Liver (tissue), 3 donors: Measurements from ENCODE around the gene TESPA1.

Experiments
- GABPA ChIP-seq, 2 donors: IDR thresholded peaks in 1 of 2; conservative IDR thresholded peaks in 1 of 2; 2 replicates each; pipeline ENCODE4 v1.6.1; 2016; ENCODE audit warnings: antibody characterized with exemption in 2 of 2, mild to moderate bottlenecking in 1 of 2, moderate library complexity in 1 of 2
- HNF4A ChIP-seq, 2 donors: conservative IDR thresholded peaks; 2 replicates each; pipeline ENCODE4 v1.6.1; 2016; ENCODE audit warnings: antibody characterized with exemption in 2 of 2, mild to moderate bottlenecking in 2 of 2
- HNF4G ChIP-seq: IDR thresholded peaks from 2 replicates; pipeline ENCODE4 v1.6.1; 2016; ENCODE audit warnings: antibody characterized with exemption
- JUND ChIP-seq, 2 donors: IDR thresholded peaks; 2 replicates each; pipeline ENCODE4 v1.6.1; 2016; ENCODE audit warnings: antibody characterized with exemption in 2 of 2
- SP1 ChIP-seq: IDR thresholded peaks from 2 replicates; pipeline ENCODE4 v1.6.1; 2018; ENCODE audit warnings: antibody characterized with exemption, mild to moderate bottlenecking
- TAF1 ChIP-seq: conservative IDR thresholded peaks from 2 replicates; pipeline ENCODE4 v1.6.1; 2016; ENCODE audit warnings: antibody characterized with exemption, mild to moderate bottlenecking
- YY1 ChIP-seq: IDR thresholded peaks from 2 replicates; pipeline ENCODE4 v1.6.1; 2016; ENCODE audit warnings: antibody characterized with exemption, mild to moderate bottlenecking
- TF ChIP-seq, protein P1 (sequence below): IDR thresholded peaks from 2 replicates; pipeline ENCODE4 v1.6.1; 2016; ENCODE audit warnings: antibody characterized with exemption
- TF ChIP-seq, protein P2 (sequence below): fragments of 150-350 bp; IDR thresholded peaks from 2 replicates; pipeline ENCODE4 v1.5.1; 2017; ENCODE audit warnings: improper control_type of control experiment, low read depth, low read length; ENCODE audit not compliant: missing input control
- TF ChIP-seq, protein P3 (sequence below): IDR thresholded peaks from 2 replicates; pipeline ENCODE4 v1.6.1; 2016; ENCODE audit warnings: antibody characterized with exemption
- TF ChIP-seq, protein P4 (sequence below): IDR thresholded peaks from 2 replicates; pipeline ENCODE4 v1.6.1; 2016; ENCODE audit warnings: antibody characterized with exemption
- TF ChIP-seq, protein P5 (sequence below): IDR thresholded peaks from 2 replicates; pipeline ENCODE4 v1.6.1; 2016; ENCODE audit warnings: antibody characterized with exemption, mild to moderate bottlenecking
- donor health status: healthy.
- donor health status: healthy.

DNA sequence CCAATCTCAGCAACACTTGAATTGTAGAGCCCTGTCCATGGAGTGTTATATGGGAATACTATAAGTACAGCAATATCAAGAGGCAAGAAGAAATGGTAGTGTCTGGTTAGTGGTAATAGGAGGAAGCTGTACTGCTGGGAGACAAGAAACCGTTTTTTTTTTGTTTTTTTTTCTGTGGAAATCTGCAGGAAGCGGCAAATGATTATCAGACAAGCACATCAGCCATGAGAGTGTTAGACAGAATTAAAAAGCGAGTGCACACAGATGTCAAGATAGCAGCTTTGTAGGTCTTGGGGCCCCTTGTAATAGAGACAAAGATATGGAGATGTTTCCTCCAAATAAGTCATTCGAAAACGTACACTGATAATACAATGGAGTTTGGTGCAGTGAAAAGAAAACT, 6.7 kb downstream of the TESPA1 start:
- TF ChIP-seq, protein P1, sequence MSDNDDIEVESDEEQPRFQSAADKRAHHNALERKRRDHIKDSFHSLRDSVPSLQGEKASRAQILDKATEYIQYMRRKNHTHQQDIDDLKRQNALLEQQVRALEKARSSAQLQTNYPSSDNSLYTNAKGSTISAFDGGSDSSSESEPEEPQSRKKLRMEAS = no peak
- TF ChIP-seq, protein P2, sequence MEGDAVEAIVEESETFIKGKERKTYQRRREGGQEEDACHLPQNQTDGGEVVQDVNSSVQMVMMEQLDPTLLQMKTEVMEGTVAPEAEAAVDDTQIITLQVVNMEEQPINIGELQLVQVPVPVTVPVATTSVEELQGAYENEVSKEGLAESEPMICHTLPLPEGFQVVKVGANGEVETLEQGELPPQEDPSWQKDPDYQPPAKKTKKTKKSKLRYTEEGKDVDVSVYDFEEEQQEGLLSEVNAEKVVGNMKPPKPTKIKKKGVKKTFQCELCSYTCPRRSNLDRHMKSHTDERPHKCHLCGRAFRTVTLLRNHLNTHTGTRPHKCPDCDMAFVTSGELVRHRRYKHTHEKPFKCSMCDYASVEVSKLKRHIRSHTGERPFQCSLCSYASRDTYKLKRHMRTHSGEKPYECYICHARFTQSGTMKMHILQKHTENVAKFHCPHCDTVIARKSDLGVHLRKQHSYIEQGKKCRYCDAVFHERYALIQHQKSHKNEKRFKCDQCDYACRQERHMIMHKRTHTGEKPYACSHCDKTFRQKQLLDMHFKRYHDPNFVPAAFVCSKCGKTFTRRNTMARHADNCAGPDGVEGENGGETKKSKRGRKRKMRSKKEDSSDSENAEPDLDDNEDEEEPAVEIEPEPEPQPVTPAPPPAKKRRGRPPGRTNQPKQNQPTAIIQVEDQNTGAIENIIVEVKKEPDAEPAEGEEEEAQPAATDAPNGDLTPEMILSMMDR = no peak
- no peak for TF ChIP-seq GABPA (IDR thresholded peaks at IDR 0.05 in 1 of 2, conservative IDR thresholded peaks at IDR 0.05 in 1 of 2)
- no peak for TF ChIP-seq SP1
- no peak for TF ChIP-seq JUND (IDR thresholded peaks at IDR 0.05)
- no peak for TF ChIP-seq TAF1
- no peak for TF ChIP-seq YY1
- TF ChIP-seq HNF4A (conservative IDR thresholded peaks at IDR 0.05) = no peak
- TF ChIP-seq, protein P3, sequence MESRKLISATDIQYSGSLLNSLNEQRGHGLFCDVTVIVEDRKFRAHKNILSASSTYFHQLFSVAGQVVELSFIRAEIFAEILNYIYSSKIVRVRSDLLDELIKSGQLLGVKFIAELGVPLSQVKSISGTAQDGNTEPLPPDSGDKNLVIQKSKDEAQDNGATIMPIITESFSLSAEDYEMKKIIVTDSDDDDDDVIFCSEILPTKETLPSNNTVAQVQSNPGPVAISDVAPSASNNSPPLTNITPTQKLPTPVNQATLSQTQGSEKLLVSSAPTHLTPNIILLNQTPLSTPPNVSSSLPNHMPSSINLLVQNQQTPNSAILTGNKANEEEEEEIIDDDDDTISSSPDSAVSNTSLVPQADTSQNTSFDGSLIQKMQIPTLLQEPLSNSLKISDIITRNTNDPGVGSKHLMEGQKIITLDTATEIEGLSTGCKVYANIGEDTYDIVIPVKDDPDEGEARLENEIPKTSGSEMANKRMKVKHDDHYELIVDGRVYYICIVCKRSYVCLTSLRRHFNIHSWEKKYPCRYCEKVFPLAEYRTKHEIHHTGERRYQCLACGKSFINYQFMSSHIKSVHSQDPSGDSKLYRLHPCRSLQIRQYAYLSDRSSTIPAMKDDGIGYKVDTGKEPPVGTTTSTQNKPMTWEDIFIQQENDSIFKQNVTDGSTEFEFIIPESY = no peak
- TF ChIP-seq, protein P4, sequence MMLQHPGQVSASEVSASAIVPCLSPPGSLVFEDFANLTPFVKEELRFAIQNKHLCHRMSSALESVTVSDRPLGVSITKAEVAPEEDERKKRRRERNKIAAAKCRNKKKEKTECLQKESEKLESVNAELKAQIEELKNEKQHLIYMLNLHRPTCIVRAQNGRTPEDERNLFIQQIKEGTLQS = no peak
- TF ChIP-seq HNF4G = no peak
- TF ChIP-seq, protein P5, sequence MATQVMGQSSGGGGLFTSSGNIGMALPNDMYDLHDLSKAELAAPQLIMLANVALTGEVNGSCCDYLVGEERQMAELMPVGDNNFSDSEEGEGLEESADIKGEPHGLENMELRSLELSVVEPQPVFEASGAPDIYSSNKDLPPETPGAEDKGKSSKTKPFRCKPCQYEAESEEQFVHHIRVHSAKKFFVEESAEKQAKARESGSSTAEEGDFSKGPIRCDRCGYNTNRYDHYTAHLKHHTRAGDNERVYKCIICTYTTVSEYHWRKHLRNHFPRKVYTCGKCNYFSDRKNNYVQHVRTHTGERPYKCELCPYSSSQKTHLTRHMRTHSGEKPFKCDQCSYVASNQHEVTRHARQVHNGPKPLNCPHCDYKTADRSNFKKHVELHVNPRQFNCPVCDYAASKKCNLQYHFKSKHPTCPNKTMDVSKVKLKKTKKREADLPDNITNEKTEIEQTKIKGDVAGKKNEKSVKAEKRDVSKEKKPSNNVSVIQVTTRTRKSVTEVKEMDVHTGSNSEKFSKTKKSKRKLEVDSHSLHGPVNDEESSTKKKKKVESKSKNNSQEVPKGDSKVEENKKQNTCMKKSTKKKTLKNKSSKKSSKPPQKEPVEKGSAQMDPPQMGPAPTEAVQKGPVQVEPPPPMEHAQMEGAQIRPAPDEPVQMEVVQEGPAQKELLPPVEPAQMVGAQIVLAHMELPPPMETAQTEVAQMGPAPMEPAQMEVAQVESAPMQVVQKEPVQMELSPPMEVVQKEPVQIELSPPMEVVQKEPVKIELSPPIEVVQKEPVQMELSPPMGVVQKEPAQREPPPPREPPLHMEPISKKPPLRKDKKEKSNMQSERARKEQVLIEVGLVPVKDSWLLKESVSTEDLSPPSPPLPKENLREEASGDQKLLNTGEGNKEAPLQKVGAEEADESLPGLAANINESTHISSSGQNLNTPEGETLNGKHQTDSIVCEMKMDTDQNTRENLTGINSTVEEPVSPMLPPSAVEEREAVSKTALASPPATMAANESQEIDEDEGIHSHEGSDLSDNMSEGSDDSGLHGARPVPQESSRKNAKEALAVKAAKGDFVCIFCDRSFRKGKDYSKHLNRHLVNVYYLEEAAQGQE = no peak
